H1 (cell line): ENCODE measurements around the gene MIEN1. TPM values are rescaled to one million over a fixed set of nuclear protein-coding genes. Genes with fewer than 3 reads are reported as not detected.

ENCODE experiments used
- CTCF ChIA-PET: fragments of 300-600 bp; sonication (Branson Sonifier 250); formaldehyde crosslinking; loops from one replicate; lab custom pipeline; 2021; ENCODE audit not compliant: partially characterized antibody; lab: Charles Lee
- POLR2A ChIA-PET: fragments of 300-600 bp; sonication (Branson Sonifier 250); formaldehyde crosslinking; loops from one replicate; lab custom pipeline; 2021; ENCODE audit warnings: inconsistent platforms; ENCODE audit not compliant: partially characterized antibody; lab: Charles Lee
- DNase-seq, 2 experiments: peaks; one replicate each; pipeline versions ENCODE4 v3.0.0 to v3.0.0-alpha.2; 2010 to 2022; ENCODE audit warnings: low spot score in 2 of 2, low read depth in 1 of 2, mixed read lengths in 1 of 2
- FAIRE-seq: peaks from 2 replicates; lab custom pipeline; 2011; peaks lifted over from hg19 to GRCh38; lab: Jason Lieb, UNC
- H2AFZ ChIP-seq: 2 replicates; pipeline ENCODE4 v1.8.1; 2012; ENCODE audit warnings: low read length, inconsistent platforms
- H2AK5ac ChIP-seq: 2 replicates; pipeline ENCODE4 v1.6.1; 2013; ENCODE audit warnings: low read depth, low read length
- H2BK120ac ChIP-seq: replicated peaks from 2 replicates; pipeline ENCODE3; 2013; ENCODE audit warnings: low read depth, low read length, inconsistent platforms
- H2BK12ac ChIP-seq: 2 replicates; pipeline ENCODE4 v1.6.1; 2013; ENCODE audit warnings: low read depth, low read length
- H2BK15ac ChIP-seq: 2 replicates; pipeline ENCODE4 v1.6.1; 2013; ENCODE audit warnings: low read length
- H2BK20ac ChIP-seq: 2 replicates; pipeline ENCODE4 v1.6.1; 2013; ENCODE audit warnings: low read length
- H2BK5ac ChIP-seq: 2 replicates; pipeline ENCODE4 v1.6.1; 2013; ENCODE audit warnings: low read depth, low read length
- H3K14ac ChIP-seq: 2 replicates; pipeline ENCODE4 v1.6.1; 2013; ENCODE audit warnings: inconsistent platforms; ENCODE audit not compliant: insufficient read length
- H3K18ac ChIP-seq: 2 replicates; pipeline ENCODE4 v1.6.1; 2013; ENCODE audit warnings: low read length; ENCODE audit errors: extremely low read depth
- H3K23ac ChIP-seq: 2 replicates; pipeline ENCODE4 v1.6.1; 2013; ENCODE audit warnings: inconsistent platforms; ENCODE audit not compliant: insufficient read length
- H3K23me2 ChIP-seq: 2 replicates; pipeline ENCODE4 v1.6.1; 2013; ENCODE audit warnings: low read depth, low read length
- H3K27ac ChIP-seq: 2 replicates; pipeline ENCODE4 v1.6.1; 2011; ENCODE audit warnings: low read depth, low read length, inconsistent platforms
- H3K27me3 ChIP-seq, 4 experiments: replicated peaks in 1 of 4; 1 replicate in 1 of 4; 2 replicates in 3 of 4; pipeline versions ENCODE4 v1.6.1 to v1.8.1; 2011 to 2013; ENCODE audit warnings: low read length in 3 of 4, mild to moderate bottlenecking in 3 of 4, inconsistent platforms in 2 of 4, mixed read lengths in 2 of 4, moderate library complexity in 1 of 4; ENCODE audit not compliant: control insufficient read depth in 3 of 4, insufficient read depth in 3 of 4; ENCODE audit errors: extremely low read depth in 1 of 4
- H3K36me3 ChIP-seq, 4 experiments: 2 replicates each; pipeline versions ENCODE4 v1.6.1 to v1.8.1; 2011 to 2013; ENCODE audit warnings: mild to moderate bottlenecking in 4 of 4, low read length in 3 of 4, moderate library complexity in 2 of 4, control low read depth in 1 of 4, inconsistent platforms in 1 of 4; ENCODE audit not compliant: insufficient read depth in 4 of 4, control insufficient read depth in 2 of 4
- H3K4ac ChIP-seq: replicated peaks from 2 replicates; pipeline ENCODE3; 2013; ENCODE audit warnings: low read length, low read depth, mixed read lengths, inconsistent platforms; ENCODE audit not compliant: insufficient read length
- H3K4me1 ChIP-seq, 4 experiments: replicated peaks in 1 of 4; 1 replicate in 1 of 4; 2 replicates in 3 of 4; pipeline versions ENCODE4 v1.6.1 to v1.8.1; 2011 to 2013; ENCODE audit warnings: low read length in 3 of 4, inconsistent platforms in 2 of 4, mixed read lengths in 1 of 4; ENCODE audit not compliant: insufficient read depth in 4 of 4, control insufficient read depth in 3 of 4
- H3K4me2 ChIP-seq, 2 experiments: 2 replicates each; pipeline versions ENCODE4 v1.6.1 to v1.8.1; 2011 to 2013; ENCODE audit warnings: low read depth in 2 of 2, low read length in 2 of 2, control low read depth in 1 of 2, inconsistent platforms in 1 of 2, mild to moderate bottlenecking in 1 of 2; ENCODE audit not compliant: insufficient read depth in 1 of 2
- H3K4me3 ChIP-seq, 4 experiments: fragments of 200-600, 300-600 bp in 1 of 4; sonication (generic), shearing (Covaris generic), sonication (Bioruptor Twin) in 1 of 4; 2 replicates each; pipeline versions ENCODE4 v1.5.1 to v1.8.1; 2011 to 2016; ENCODE audit warnings: low read length in 4 of 4, low read depth in 3 of 4, control low read depth in 2 of 4, inconsistent platforms in 2 of 4, mild to moderate bottlenecking in 2 of 4, mixed read lengths in 1 of 4, moderate library complexity in 1 of 4; ENCODE audit not compliant: insufficient read depth in 2 of 4; ENCODE audit errors: extremely low read depth in 1 of 4
- H3K56ac ChIP-seq: replicated peaks from 2 replicates; pipeline ENCODE3; 2013; ENCODE audit warnings: low read depth, mild to moderate bottlenecking, mixed read lengths, low read length, inconsistent platforms; ENCODE audit not compliant: insufficient read length
- H3K79me1 ChIP-seq: 2 replicates; pipeline ENCODE4 v1.6.1; 2013; ENCODE audit warnings: low read depth, low read length, control low read depth
- H3K79me2 ChIP-seq, 2 experiments: 2 replicates each; pipeline versions ENCODE4 v1.6.1 to v1.8.1; 2012 to 2013; ENCODE audit warnings: low read length in 2 of 2, mild to moderate bottlenecking in 2 of 2, inconsistent platforms in 1 of 2; ENCODE audit not compliant: insufficient read depth in 2 of 2, control insufficient read depth in 1 of 2
- H3K9ac ChIP-seq, 4 experiments: replicated peaks in 1 of 4; 1 replicate in 1 of 4; 2 replicates in 3 of 4; pipeline versions ENCODE4 v1.6.1 to v1.8.1; 2011 to 2013; ENCODE audit warnings: low read depth in 3 of 4, low read length in 3 of 4, control low read depth in 2 of 4, mild to moderate bottlenecking in 2 of 4, moderate library complexity in 2 of 4, inconsistent platforms in 1 of 4; ENCODE audit errors: extremely low read depth in 1 of 4
- H3K9me3 ChIP-seq, 2 experiments: 2 replicates each; pipeline versions ENCODE4 v1.6.1 to v1.8.1; 2012 to 2013; ENCODE audit warnings: mild to moderate bottlenecking in 2 of 2, moderate library complexity in 2 of 2, control low read depth in 1 of 2, inconsistent platforms in 1 of 2, low read depth in 1 of 2, low read length in 1 of 2, mixed read lengths in 1 of 2; ENCODE audit not compliant: insufficient read depth in 2 of 2
- H4K20me1 ChIP-seq, 2 experiments: replicated peaks in 1 of 2; 2 replicates each; pipeline versions ENCODE3 to v1.8.1; 2011 to 2013; ENCODE audit warnings: inconsistent platforms in 2 of 2, low read length in 2 of 2, mild to moderate bottlenecking in 1 of 2; ENCODE audit not compliant: insufficient read depth in 2 of 2, control insufficient read depth in 1 of 2
- H4K5ac ChIP-seq: 2 replicates; pipeline ENCODE4 v1.6.1; 2013; ENCODE audit warnings: low read length, low read depth, mixed read lengths, inconsistent platforms; ENCODE audit not compliant: insufficient read length
- H4K8ac ChIP-seq: 2 replicates; pipeline ENCODE4 v1.8.0; 2013; ENCODE audit warnings: mild to moderate bottlenecking, moderate library complexity, low read length, inconsistent platforms; ENCODE audit not compliant: insufficient read depth; ENCODE audit errors: extremely low read depth
- H4K91ac ChIP-seq: replicated peaks from 2 replicates; pipeline ENCODE3; 2013; ENCODE audit warnings: low read length, mixed read lengths, inconsistent platforms; ENCODE audit not compliant: insufficient read length
- CTBP2 ChIP-seq: IDR thresholded peaks from 2 replicates; pipeline ENCODE4 v1.7.0; 2011; ENCODE audit warnings: borderline replicate concordance, mild to moderate bottlenecking, moderate library complexity, mixed read lengths, low read length; ENCODE audit not compliant: insufficient read depth, insufficient read length
- KDM5A ChIP-seq: fragments of 200-600 bp; IDR thresholded peaks from 2 replicates; pipeline ENCODE4 v1.7.1; 2012; ENCODE audit warnings: mild to moderate bottlenecking, low read length, inconsistent platforms, mixed read lengths
- MAFK ChIP-seq: IDR thresholded peaks from 2 replicates; pipeline ENCODE4 v1.6.1; 2012; ENCODE audit warnings: low read depth, mild to moderate bottlenecking, improper control_type of control experiment, low read length
- RBBP5 ChIP-seq: IDR thresholded peaks from 2 replicates; pipeline ENCODE4 v1.7.1; 2012; ENCODE audit warnings: low read depth, mild to moderate bottlenecking, inconsistent platforms, low read length, moderate library complexity, borderline replicate concordance
- SIRT6 ChIP-seq: IDR thresholded peaks from one replicate; pipeline ENCODE4 v1.7.1; 2012; ENCODE audit warnings: low read length, inconsistent platforms
- SP2 ChIP-seq: IDR thresholded peaks from 2 replicates; pipeline ENCODE4 v1.6.1; 2012; ENCODE audit warnings: mild to moderate bottlenecking, low read length, inconsistent platforms
- TCF12 ChIP-seq: IDR thresholded peaks from 2 replicates; pipeline ENCODE4 v1.6.1; 2011; ENCODE audit warnings: low read depth, mild to moderate bottlenecking, low read length
- WGBS, 2 experiments: shearing (Covaris generic) in 1 of 2; methylation state at CpG; one replicate each; pipeline versions ENCODE4 v1.1.6 to v1.1.7; 2013 to 2015; ENCODE audit warnings: low lambda C conversion rate in 2 of 2, mixed read lengths in 2 of 2, inconsistent platforms in 1 of 2, low coverage in 1 of 2, missing lambda C conversion rate in 1 of 2; ENCODE audit not compliant: insufficient replicate concordance in 2 of 2, insufficient coverage in 1 of 2, insufficient read length in 1 of 2; ENCODE audit errors: extremely low coverage in 1 of 2, missing lambda C conversion rate in 1 of 2; 5-methylcytosine and 5-hydroxymethylcytosine counted together
- polyA plus RNA-seq, 7 experiments: library from polyadenylated mRNA; depleted of rRNA in 3 of 7; stranded (reverse) in 5 of 7; unstranded in 2 of 7; fragments of >200 nt in 5 of 7; fragments of 200-250 nt in 2 of 7; gene quantifications; 1 replicate in 5 of 7; 2 replicates in 1 of 7; 4 replicates in 1 of 7; pipeline versions ENCODE4 v1.2.1 to v1.2.3, GENCODE V29; 2011 to 2013; ENCODE audit warnings: missing spikeins in 2 of 7, mixed read lengths in 2 of 7
- total RNA-seq: library from RNA; stranded (reverse); fragmentation: NEBNext Ultra II Directional; extraction: Animal tissue kit (Norgen Biotek cat#: 25700); gene quantifications from 2 replicates; pipeline ENCODE4 v1.2.1, GENCODE V29; 2021
- TF ChIP-seq, protein P1 (sequence below): IDR thresholded peaks from 2 replicates; pipeline ENCODE4 v1.6.1; 2011; ENCODE audit warnings: low read length, improper control_type of control experiment
- TF ChIP-seq, protein P2 (sequence below): IDR thresholded peaks from 2 replicates; pipeline ENCODE4 v1.6.1; 2012; ENCODE audit warnings: inconsistent platforms

Gene MIEN1
- total and polyA plus RNA-seq, 2 of the 8 experiments (the other 6 are each of a cell fraction or from before 2014, with no cell fraction given): 29.6 to 54.9 TPM

DNA sequence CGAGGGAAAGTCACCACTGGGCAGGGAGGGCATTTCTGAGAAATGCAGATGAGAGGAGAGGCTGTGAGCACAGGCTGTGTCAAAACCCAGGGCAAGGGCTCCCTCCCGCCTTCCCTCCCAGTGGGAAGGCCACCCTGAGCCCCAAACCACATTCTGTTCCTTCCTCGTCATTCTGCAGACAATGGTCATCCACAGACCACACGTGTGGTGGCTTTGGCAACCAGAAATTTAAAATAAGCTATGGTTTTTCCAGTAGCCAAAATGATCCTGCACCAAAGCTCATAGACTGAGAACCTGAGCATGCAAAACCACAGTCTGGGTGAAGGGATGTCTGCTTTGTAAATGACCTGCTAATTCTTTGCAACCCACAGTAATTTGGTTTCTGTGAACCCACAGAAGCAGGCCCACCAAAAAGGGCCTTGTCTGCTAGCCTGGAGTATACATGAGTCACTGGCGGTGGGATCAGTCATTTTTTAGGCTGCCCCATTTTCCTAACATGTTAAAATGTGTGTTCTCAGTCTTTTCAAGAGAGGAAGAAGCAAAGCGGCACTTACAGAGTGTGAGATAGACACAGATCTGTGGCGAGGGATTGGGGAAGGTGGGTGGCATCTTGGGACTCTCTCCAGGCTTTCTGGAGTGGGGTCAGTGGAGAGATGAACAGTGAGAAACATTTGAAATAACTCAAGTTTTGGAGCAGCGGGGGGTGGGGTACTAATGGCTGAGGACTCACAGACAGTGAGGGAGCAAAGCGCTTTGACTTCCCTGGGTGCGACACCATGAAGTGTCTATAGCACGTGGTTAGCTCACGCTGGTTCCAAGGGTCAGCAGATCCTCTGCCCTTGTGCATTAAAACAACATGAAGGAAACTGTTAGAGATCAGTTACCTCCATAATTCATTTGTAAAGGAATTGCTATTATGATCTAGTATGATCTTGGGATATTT is 27.9 kb upstream of the MIEN1 start:
- Histone ChIP-seq H3K27ac (no peak overlapping the region), H4K5ac (no peak overlapping the region), H2AFZ (no peak overlapping the region), H4K8ac (no peak overlapping the region), H3K4me3 (no peak overlapping the region), H3K18ac (no peak overlapping the region), H3K14ac (no peak overlapping the region), H3K56ac (no peak overlapping the region), H2BK120ac (no peak overlapping the region), H3K4me1 (peaks cover 7 to 12% (median 11%) of the 10 kb centered on the region in 4 experiments; a peak in 6 of 7 replicates), H2BK12ac (no peak overlapping the region), H3K23ac (no peak overlapping the region), H3K36me3 (no peaks in the 10 kb centered on the region), H2AK5ac (no peak overlapping the region), H2BK5ac (no peak overlapping the region), H3K79me1 (no peaks in the 10 kb centered on the region; the same call in 1 of the 2 replicates), H3K79me2 (no peaks in the 10 kb centered on the region), H4K91ac (no peak overlapping the region), H3K9me3 (no peaks in the 10 kb centered on the region), H3K4me2 (no peak overlapping the region), H3K4ac (no peak overlapping the region), H3K9ac (no peak overlapping the region), H2BK15ac (no peak overlapping the region), H3K27me3 (peaks cover 0 to 2% (median under 1%) of the 10 kb centered on the region in 4 experiments; a peak in 2 of 7 replicates), H4K20me1 (no peaks in the 10 kb centered on the region), H3K23me2 (peaks cover 10% of the 10 kb centered on the region; the same call in 1 of the 2 replicates), H2BK20ac (no peak overlapping the region)
- DNase-seq (no peak), FAIRE-seq (no peak)
- WGBS, 2 experiments: 85% methylated on average over 12 of the region's 12 CpGs; no CpG with 5 or more reads in 1 of the 2 experiments
- TF ChIP-seq CTBP2 (no peak), TCF12 (no peak), MAFK (no peak), KDM5A (no peak), RBBP5 (no peak), SP2 (no peak), SIRT6 (no peak)
- TF ChIP-seq, protein P1, sequence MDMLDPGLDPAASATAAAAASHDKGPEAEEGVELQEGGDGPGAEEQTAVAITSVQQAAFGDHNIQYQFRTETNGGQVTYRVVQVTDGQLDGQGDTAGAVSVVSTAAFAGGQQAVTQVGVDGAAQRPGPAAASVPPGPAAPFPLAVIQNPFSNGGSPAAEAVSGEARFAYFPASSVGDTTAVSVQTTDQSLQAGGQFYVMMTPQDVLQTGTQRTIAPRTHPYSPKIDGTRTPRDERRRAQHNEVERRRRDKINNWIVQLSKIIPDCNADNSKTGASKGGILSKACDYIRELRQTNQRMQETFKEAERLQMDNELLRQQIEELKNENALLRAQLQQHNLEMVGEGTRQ: no peak
- TF ChIP-seq, protein P2, sequence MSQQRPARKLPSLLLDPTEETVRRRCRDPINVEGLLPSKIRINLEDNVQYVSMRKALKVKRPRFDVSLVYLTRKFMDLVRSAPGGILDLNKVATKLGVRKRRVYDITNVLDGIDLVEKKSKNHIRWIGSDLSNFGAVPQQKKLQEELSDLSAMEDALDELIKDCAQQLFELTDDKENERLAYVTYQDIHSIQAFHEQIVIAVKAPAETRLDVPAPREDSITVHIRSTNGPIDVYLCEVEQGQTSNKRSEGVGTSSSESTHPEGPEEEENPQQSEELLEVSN: no peak
- POLR2A ChIA-PET: interaction anchor here (2.0 kb wide), 1 partner anchor 28 kb away, joined by 9 read pairs; the partner anchor contains the start of gene MIEN1
- CTCF ChIA-PET: interaction anchor here (0.9 to 3.0 kb wide), 6 partner anchors 29 to 137 kb away, joined by 3 to 13 read pairs (median 3); no protein-coding TSS in a partner anchor
